GM12872 (cell line): ENCODE measurements around the gene PPM1E.

ENCODE experiments used
- TF ChIP-seq, protein P1 (sequence below): IDR thresholded peaks from 3 replicates; pipeline ENCODE4 v1.5.1; 2011; ENCODE audit warnings: low read depth, mild to moderate bottlenecking, low read length, moderate library complexity; ENCODE audit not compliant: insufficient read depth

PPM1E gene

DNA sequence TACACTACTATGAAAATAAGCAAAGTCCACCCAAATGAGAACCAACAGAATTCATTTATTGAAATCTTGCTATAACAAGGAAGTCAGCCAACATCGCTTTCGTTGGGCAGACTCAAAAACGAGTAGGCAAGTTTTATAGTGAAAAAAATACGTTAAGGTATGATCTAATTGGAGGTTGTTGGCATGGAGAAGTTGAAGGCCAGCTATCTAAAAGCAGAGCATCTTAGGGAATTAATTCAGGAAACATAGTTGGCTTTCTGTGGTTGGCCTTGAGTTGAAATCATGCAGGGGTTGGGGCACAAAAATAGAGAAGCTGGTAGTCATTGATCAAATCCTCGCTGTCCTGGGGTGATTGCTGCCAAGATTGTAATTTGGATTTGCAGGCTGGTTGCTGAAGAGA is 118.3 kb downstream of the PPM1E start:
- TF ChIP-seq, protein P1, sequence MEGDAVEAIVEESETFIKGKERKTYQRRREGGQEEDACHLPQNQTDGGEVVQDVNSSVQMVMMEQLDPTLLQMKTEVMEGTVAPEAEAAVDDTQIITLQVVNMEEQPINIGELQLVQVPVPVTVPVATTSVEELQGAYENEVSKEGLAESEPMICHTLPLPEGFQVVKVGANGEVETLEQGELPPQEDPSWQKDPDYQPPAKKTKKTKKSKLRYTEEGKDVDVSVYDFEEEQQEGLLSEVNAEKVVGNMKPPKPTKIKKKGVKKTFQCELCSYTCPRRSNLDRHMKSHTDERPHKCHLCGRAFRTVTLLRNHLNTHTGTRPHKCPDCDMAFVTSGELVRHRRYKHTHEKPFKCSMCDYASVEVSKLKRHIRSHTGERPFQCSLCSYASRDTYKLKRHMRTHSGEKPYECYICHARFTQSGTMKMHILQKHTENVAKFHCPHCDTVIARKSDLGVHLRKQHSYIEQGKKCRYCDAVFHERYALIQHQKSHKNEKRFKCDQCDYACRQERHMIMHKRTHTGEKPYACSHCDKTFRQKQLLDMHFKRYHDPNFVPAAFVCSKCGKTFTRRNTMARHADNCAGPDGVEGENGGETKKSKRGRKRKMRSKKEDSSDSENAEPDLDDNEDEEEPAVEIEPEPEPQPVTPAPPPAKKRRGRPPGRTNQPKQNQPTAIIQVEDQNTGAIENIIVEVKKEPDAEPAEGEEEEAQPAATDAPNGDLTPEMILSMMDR: no peak

- TF ChIP-seq, protein P1: no peak
Measured at GRCh38 chr17:58875261-58875660, 119.6 kb downstream of the PPM1E start.

- TF ChIP-seq, protein P1: no peak
Measured at GRCh38 chr17:58884161-58884560, 128.5 kb downstream of the PPM1E start.

GRCh38 chr17:58886514-58886913 is 130.9 kb downstream of the PPM1E start:
- TF ChIP-seq, protein P1: no peak

DNA sequence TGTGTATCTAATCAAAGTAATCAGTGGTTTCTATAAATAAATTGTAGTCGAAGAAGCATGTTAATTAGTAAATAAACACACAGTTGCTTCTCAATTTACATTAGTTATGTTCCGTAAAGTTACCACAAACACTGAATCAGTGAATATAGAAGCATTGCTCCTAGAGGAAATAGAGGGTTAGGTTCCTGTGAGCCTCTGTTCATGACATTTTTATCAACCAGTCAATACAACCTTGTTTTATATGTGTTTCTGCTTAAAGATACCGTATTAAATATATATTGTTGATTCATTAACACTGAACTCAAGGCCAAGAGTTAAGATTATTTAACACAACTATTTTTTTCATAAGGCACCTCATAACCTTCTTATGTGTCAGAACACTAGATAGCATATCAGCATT is 134.3 kb downstream of the PPM1E start:
- TF ChIP-seq, protein P1: no peak

DNA sequence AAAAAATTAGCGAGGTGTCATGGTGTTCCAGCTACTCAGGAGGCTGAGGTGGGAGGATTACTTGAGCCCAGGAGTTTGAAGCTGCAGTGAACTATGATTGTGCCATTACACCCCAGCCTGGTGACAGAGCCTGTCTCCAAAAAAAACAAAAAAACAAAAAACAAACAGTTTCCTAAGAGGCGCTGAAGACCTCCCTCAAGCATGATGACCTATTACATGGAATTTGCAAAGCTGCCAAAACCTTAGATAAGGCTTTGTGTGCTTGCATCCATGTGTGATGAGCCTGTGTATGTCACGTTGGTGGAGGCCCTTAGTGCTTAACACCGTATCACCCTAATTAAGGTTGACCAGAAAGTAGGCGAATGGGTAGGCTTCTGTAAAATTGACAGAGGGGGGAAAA is 143.5 kb downstream of the PPM1E start:
- TF ChIP-seq, protein P1: no peak

DNA sequence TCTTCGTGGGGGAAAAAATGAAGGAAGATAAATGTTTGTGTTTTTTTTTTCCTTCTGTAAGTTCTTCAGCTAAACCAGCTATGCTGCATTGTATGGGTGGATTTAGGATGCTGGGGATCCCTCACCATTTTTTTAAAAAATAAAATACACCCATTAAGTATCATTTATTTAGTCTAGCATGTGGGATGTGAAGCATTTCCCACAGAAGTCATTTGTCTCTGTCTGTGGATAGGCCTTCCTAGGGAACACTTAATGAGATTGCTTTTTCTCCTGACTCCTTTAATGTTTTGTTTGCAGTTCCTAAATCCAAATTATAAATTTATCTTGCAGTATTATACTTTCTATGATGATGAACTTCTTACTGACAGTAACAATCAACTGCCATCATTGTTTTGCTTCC is 146.7 kb downstream of the PPM1E start:
- TF ChIP-seq, protein P1: no peak
